ENCODE measurements around the gene PTPRG.

Gene PTPRG

DNA sequence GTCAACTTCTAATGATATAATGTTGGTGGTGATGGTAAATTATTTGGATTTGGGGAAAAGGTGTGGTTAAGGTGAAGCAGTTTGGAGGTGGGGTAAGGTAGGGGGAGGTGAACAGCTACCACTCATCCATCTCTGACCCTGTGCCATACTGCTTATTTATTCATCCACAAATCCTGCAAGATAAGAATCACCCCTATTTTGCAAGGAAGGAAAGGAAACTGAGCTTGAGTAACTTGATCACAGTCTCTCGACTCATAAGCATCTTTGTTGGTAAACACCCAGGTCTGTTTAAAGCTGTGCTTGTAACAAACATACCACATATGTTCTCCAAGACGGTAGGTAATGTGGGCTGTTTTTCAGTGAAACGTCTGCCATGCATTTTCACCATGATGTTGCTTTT is 67.3 kb downstream of the PTPRG start:
- no peak for TF ChIP-seq ZFX (IDR thresholded peaks at IDR 0.05)
- TF ChIP-seq, protein P1, sequence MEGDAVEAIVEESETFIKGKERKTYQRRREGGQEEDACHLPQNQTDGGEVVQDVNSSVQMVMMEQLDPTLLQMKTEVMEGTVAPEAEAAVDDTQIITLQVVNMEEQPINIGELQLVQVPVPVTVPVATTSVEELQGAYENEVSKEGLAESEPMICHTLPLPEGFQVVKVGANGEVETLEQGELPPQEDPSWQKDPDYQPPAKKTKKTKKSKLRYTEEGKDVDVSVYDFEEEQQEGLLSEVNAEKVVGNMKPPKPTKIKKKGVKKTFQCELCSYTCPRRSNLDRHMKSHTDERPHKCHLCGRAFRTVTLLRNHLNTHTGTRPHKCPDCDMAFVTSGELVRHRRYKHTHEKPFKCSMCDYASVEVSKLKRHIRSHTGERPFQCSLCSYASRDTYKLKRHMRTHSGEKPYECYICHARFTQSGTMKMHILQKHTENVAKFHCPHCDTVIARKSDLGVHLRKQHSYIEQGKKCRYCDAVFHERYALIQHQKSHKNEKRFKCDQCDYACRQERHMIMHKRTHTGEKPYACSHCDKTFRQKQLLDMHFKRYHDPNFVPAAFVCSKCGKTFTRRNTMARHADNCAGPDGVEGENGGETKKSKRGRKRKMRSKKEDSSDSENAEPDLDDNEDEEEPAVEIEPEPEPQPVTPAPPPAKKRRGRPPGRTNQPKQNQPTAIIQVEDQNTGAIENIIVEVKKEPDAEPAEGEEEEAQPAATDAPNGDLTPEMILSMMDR (conservative IDR thresholded peaks at IDR 0.05) = no peak

DNA sequence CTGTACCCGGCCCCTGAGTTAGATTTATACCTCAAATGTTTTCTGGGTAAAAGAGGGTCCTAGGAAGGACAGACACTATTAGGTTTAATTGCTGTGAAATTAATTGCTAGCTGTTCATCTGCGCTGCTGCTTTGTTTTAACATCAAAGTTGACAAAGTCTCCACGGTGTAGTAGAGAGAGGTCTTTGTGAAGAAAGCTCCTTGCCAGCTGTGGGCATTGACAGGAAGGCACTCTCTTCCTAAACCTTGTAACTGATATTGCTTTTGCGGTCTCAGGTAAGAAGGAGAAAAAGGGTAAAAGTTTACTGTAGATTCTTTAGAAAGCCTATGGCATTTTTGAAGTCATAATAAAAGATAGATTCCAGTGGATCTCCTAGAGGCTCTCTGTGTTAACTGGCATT is 68.1 kb downstream of the PTPRG start:
- no peak for TF ChIP-seq ZFX (IDR thresholded peaks at IDR 0.05)
- TF ChIP-seq, protein P1 (conservative IDR thresholded peaks at IDR 0.05) = no peak
- H3K27ac ChIP-seq = no peak overlapping the region

More for the DNA sequence above, 67.3 kb downstream of the PTPRG start:
- no peak overlapping the region for H3K27ac ChIP-seq

DNA sequence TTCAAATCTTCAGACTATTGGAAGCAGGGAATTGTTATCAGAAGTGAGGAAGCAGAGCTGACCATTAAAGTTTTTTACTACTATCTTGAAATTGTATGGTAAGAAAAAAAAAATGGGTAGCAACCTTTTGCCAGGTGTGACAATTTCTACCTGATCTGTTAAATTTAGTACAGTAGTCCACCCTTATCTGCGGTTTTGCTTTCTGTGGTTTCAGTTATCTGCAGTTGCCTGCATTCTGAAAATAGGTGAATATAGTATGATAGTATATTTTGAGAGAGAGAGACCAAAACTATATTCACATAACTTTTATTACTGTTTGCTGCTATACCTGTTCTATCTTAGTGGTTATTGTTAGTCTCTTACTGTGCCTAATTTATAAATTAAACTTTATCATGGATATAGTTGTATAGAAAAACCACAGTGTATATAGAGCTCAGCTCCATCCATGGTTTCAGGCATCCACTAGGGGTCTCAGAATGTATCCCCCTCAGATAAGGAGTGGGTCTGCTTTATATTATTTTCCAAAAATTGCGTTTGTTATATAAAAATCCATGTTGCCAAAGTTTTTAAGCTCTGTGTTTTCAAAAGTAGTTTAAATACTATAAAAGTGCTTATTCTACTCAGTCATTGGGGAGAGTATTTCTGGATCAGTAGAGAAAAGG is 69.9 kb downstream of the PTPRG start:
- TF ChIP-seq ZFX (IDR thresholded peaks at IDR 0.05) = no peak
- TF ChIP-seq, protein P1 (conservative IDR thresholded peaks at IDR 0.05) = no peak
- H3K27ac ChIP-seq = no peak overlapping the region

DNA sequence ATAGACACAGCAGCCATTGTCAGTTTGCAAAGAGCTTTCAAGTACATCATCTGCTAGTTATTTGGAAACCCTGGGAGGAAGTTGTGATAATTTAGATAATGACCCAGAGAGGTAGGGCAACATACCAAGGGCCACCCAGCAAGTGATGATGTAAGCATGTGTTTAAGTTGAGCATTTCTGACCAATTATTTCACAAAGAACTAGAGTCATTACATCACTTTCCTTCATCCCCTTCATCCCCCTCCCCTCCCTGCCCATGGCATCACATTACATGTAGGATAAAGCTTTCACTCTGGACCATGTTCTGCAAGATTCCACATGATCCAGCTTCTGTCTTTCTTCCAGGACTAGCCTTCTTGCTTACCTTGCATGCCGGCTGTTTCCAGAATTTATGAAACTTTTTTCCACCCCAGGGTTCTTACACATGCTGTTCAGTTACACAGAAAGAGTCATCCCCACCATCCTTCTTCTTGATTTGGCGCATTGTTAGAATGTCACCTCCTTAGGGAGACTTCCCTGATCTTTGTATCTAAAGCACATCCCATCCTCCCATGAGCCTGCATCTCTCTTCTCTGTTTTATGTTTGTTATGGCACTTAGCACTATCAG is 71.3 kb downstream of the PTPRG start:
- TF ChIP-seq, protein P1 (conservative IDR thresholded peaks at IDR 0.05) = no peak
- no peak for TF ChIP-seq ZFX (IDR thresholded peaks at IDR 0.05)
- no peak overlapping the region for H3K27ac ChIP-seq

- TF ChIP-seq ZFX (IDR thresholded peaks at IDR 0.05) = no peak
- TF ChIP-seq, protein P1 (conservative IDR thresholded peaks at IDR 0.05) = no peak
- no peak overlapping the region for H3K27ac ChIP-seq
Observed at GRCh38 chr3:61634678-61635077, 73.3 kb downstream of the PTPRG start.

DNA sequence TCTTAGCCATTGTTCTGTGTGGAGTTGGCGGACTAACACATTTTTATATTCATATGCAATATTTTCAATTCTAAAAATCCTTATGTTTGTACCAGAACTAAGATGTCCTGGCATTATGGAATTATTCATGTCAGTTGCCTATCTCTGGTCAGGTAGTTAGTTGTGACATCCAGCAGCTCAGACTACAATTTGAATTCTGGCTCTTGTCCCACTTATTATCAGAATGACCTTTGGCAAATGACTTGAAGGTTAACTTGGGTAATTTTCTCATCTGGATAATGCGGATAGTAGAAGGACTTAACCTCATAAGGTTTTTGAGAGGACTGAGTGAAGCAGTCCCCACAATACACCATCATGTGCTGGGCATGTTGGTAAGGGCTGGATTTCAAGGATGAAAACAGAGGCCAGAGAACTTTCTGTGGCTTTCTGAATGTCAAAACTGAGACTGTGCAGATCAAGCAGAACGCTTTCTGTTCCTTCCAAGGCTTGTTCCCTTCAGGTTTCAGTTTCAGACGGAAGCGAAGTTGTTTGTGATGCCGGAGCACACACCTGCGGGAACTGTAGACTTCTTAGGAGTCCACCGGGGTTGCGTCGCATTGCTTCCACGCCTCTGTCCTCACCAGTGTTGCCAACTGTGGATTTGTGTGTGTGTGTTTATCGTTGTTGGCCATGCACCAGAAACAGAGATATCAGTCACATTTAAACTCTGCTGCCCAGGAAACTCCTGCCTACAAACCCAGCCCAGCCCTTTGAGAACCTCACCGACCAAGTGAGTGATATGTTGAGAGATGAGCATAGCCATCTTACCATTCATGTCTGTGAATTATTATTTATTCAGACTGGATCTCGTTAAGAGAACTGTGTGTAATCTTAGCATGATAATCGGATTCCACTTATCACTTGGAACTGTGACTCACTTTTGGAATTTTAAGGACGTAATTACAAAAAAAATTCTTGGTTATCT is 76.0 kb downstream of the PTPRG start:
- TF ChIP-seq ZFX (IDR thresholded peaks at IDR 0.05) = no peak
- TF ChIP-seq, protein P1 (conservative IDR thresholded peaks at IDR 0.05) = no peak
- no peak overlapping the region for H3K27ac ChIP-seq

DNA sequence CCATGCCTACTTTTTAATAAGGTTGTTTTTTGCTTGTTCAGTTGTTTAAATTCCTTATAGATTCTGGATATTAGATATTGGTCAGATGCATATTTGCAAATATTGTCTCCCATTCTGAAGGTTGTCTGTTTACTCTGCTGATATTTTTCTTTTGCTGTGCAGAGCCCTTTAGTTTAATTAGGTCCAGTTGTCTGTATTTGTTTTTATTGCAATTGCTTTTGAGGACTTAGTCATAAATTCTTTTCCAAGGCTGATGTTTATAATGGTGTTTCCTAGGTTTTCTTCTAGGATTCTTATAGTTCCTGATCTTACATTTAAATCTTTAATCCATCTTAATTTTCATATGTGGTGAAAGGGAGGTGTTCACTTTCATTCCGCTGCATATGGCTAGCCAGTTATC is 77.4 kb downstream of the PTPRG start:
- TF ChIP-seq ZFX (IDR thresholded peaks at IDR 0.05) = no peak
- TF ChIP-seq, protein P1 (conservative IDR thresholded peaks at IDR 0.05) = no peak
- no peak overlapping the region for H3K27ac ChIP-seq
